Right lobe of liver (tissue), 6 donors: ENCODE results near the gene NIM1K. TPM values are rescaled to one million over a fixed set of nuclear protein-coding genes. Genes with fewer than 3 reads are reported as not detected.

Experiments used
- ATAC-seq, 4 donors: fragments of 200-7000 bp; cut with Tn5 transposase; one replicate each; pipeline ENCODE4 v1.9.1; 2020; ENCODE audit warnings: mild to moderate bottlenecking in 4 of 4, moderate library complexity in 4 of 4
- DNase-seq, 3 donors: peaks; one replicate each; pipeline ENCODE4 v3.0.0-alpha.2; 2020
- H3K27ac ChIP-seq, 3 donors: fragments of 200-600 bp; one replicate each; pipeline ENCODE4 v1.8.0; 2022
- H3K27me3 ChIP-seq, 2 donors: fragments of 200-600 bp; one replicate each; pipeline ENCODE4 v1.8.0; 2022
- H3K36me3 ChIP-seq, 4 donors: fragments of 200-600 bp; sonication (generic) in 1 of 4; one replicate each; pipeline versions ENCODE4 v1.5.1 to v1.8.0; 2017 to 2022; ENCODE audit warnings: control low read depth in 1 of 4
- H3K4me1 ChIP-seq, 4 donors: fragments of 200-600 bp; sonication (generic) in 1 of 4; one replicate each; pipeline versions ENCODE4 v1.5.1 to v1.8.0; 2017 to 2022; ENCODE audit warnings: control low read depth in 1 of 4
- H3K4me3 ChIP-seq, 3 donors: fragments of 200-600 bp; one replicate each; pipeline ENCODE4 v1.8.0; 2022
- H3K9me3 ChIP-seq, 4 donors: fragments of 200-600 bp; sonication (generic) in 1 of 4; one replicate each; pipeline versions ENCODE4 v1.5.1 to v1.8.0; 2017 to 2022; ENCODE audit warnings: control low read depth in 1 of 4
- CTCF ChIP-seq, 4 donors: fragments of 200-600 bp in 3 of 4; fragments of 450-650 bp in 1 of 4; IDR thresholded peaks; one replicate each; pipeline versions ENCODE4 v1.5.1 to v1.8.0; 2016 to 2022; ENCODE audit warnings: antibody characterized with exemption in 4 of 4, mild to moderate bottlenecking in 2 of 4
- POLR2A ChIP-seq: fragments of 450-650 bp; IDR thresholded peaks from one replicate; pipeline ENCODE4 v1.6.1; 2017; ENCODE audit warnings: antibody characterized with exemption, mild to moderate bottlenecking
- WGBS: methylation state at CpG from one replicate; pipeline ENCODE4 v1.1.6; 2018; ENCODE audit warnings: low coverage, low lambda C conversion rate; ENCODE audit not compliant: insufficient coverage; ENCODE audit errors: missing lambda C conversion rate; 5-methylcytosine and 5-hydroxymethylcytosine counted together
- intact Hi-C, 2 donors: fragments of 100-400 bp; cut with DNase I; formaldehyde crosslinking; loops; one replicate each; pipeline versions ENCODE4 v1.11.2 to v1.14.1; 2022
- total RNA-seq, 6 experiments: library from RNA; depleted of rRNA in 2 of 6; stranded (reverse); fragments of >200 nt in 2 of 6; fragmentation: NEBNext Ultra II Directional in 3 of 6; extraction: Animal tissue kit (Norgen Biotek cat#: 25700) in 3 of 6; gene quantifications; one replicate each; pipeline versions ENCODE4 v1.1.0 to v1.2.4, GENCODE V29; 2016 to 2023
- donor health status: DM: no; HTN: yes; CAD: no.
- donor health status: DM: no; HTN: no; CAD: no.
- donor health status: DM: no; HTN: no; CAD: no.
- donor health status: DM: no; HTN: yes; CAD: no.
- donor health status: DM: no; HTN: yes; CAD: no.

The NIM1K gene
- total RNA-seq, 6 experiments from 2014 or later, result 0.06 to 0.55 (median 0.12) TPM; not detected in 2

- H3K36me3 ChIP-seq, result no peaks in the 10 kb centered on the region
- no peak overlapping the region for H3K4me3 ChIP-seq
- TF ChIP-seq POLR2A (no peak), CTCF (IDR thresholded peaks at IDR 0.05) (no peak)
- no peak for DNase-seq
- WGBS, result 90% methylated on average over 4 of the region's 4 CpGs
- no peak overlapping the region for H3K27ac ChIP-seq
- no peak for ATAC-seq
- intact Hi-C loops, result no loop called here
- no peaks in the 10 kb centered on the region for H3K4me1 ChIP-seq
- H3K9me3 ChIP-seq, result no peaks in the 10 kb centered on the region
- H3K27me3 ChIP-seq, result no peaks in the 10 kb centered on the region
Measured at GRCh38 chr5:43207601-43208000, 15.6 kb downstream of the NIM1K start.

- no peaks in the 10 kb centered on the region for H3K27me3 ChIP-seq
- TF ChIP-seq CTCF (IDR thresholded peaks at IDR 0.05) (no peak), POLR2A (no peak)
- no peak overlapping the region for H3K27ac ChIP-seq
- no peaks in the 10 kb centered on the region for H3K4me1 ChIP-seq
- intact Hi-C loops, result no loop called here
- no peaks in the 10 kb centered on the region for H3K9me3 ChIP-seq
- DNase-seq (no peak), ATAC-seq (no peak)
- H3K36me3 ChIP-seq, result no peaks in the 10 kb centered on the region
- 0% methylated on average over 1 of the region's 1 CpG for WGBS
- no peak overlapping the region for H3K4me3 ChIP-seq
Measured at GRCh38 chr5:43208658-43209057, 16.6 kb downstream of the NIM1K start.

- DNase-seq, result no peak
- intact Hi-C loops, result no loop called here
- no peak for ATAC-seq
- Histone ChIP-seq H3K4me1 (no peaks in the 10 kb centered on the region), H3K9me3 (no peaks in the 10 kb centered on the region), H3K27ac (no peak overlapping the region), H3K36me3 (no peaks in the 10 kb centered on the region), H3K27me3 (no peaks in the 10 kb centered on the region), H3K4me3 (no peak overlapping the region)
- WGBS, result 75% methylated on average over 3 of the region's 4 CpGs
- no peak for TF ChIP-seq CTCF (IDR thresholded peaks at IDR 0.05)
- TF ChIP-seq POLR2A, result no peak
Measured at GRCh38 chr5:43209060-43209459, 17.0 kb downstream of the NIM1K start.

DNA sequence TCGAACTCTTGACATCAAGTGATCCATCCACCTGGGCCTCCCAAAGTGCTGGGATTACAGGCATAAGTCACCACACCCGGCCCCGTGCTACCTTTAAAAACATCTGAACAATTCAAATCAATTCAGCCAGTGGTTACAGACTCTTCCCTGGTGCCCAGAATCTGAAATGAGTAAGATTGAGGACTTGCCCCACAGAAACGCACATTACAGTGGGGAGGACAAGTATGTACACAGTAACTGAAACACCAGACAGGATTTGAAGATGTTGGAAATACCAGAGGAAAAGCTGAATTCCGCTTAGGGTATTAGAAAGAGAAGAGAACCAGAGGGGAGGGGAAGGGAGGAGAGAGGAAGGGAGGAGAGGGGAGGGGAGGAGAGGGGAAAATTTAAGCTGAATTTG, 17.8 kb downstream of the NIM1K start:
- TF ChIP-seq POLR2A (no peak), CTCF (IDR thresholded peaks at IDR 0.05) (no peak)
- WGBS, result 76% methylated on average over 5 of the region's 5 CpGs
- Histone ChIP-seq H3K27ac (no peak overlapping the region), H3K27me3 (no peaks in the 10 kb centered on the region), H3K9me3 (no peaks in the 10 kb centered on the region), H3K4me3 (no peak overlapping the region), H3K36me3 (no peaks in the 10 kb centered on the region), H3K4me1 (no peaks in the 10 kb centered on the region)
- DNase-seq (no peak), ATAC-seq (no peak)
- intact Hi-C loops, result no loop called here

DNA sequence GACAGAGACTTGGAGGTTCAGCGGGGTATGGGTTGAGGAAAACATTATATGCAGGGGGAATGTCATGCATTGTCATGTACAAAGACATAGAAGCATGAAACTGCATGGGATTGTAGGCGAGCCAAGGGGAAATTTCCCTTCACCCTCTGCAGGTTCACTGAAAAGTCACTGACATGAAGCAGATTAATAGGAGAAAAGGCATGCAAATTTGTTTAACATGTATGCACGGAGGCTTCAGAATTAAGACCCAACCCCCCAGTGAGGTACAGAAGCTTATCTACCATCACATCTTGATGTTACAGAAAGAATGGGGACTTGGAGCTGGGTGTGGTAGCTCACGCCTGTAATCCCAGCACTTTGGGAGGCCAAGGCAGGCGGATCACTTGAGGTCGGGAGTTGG, 18.5 kb downstream of the NIM1K start:
- no peak for ATAC-seq
- WGBS, result 61% methylated on average over 4 of the region's 6 CpGs
- H3K27ac ChIP-seq, result no peak overlapping the region

More for the DNA sequence above, 18.5 kb downstream of the NIM1K start:
- intact Hi-C loops, result no loop called here
- Histone ChIP-seq H3K36me3 (no peaks in the 10 kb centered on the region), H3K4me1 (no peaks in the 10 kb centered on the region), H3K9me3 (no peaks in the 10 kb centered on the region), H3K27me3 (no peaks in the 10 kb centered on the region), H3K4me3 (no peak overlapping the region)
- TF ChIP-seq POLR2A, result no peak
- TF ChIP-seq CTCF (IDR thresholded peaks at IDR 0.05), result no peak
- DNase-seq, result no peak
